ENCODE data around the gene RASSF5.

The RASSF5 gene

DNA sequence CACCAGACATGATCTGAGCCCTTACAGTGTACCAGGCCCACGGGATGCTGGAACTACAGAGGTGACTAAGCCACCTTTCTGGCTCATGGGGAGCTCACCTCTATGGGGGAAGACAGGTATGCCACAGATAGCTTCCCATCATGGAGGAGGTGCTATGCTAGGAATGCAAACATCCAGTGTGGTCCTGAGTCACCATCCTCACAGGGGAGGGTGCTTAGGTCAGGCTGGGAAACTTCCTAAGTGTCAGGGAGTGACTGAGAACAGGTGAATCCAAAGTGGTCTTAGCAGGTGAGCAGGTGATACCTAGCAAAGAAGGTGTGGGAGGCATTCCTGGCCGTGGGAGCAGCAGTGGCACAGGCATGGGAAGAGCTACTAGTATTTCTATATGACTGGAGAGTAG, 8.6 kb upstream of the RASSF5 start:
- no peak for DNase-seq

DNA sequence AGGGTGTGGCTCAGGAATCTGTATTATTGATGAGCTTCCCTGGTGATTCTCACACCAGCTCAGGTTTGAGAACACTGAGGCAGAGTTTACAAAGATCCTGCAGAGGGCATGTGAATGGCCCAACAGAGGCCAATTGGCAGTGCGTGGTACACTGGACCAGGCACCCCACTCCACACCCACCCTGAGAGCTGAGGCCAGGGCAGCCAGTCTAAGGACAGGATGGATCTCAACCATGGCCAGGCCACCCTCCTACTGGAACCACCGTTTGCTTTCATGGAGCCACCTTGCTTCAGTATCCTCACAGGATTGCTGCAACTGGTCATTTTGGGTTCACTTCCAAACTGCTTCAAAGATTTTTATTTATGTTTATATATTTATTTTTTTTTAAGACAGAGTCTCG, 7.3 kb upstream of the RASSF5 start:
- no peak for DNase-seq

DNA sequence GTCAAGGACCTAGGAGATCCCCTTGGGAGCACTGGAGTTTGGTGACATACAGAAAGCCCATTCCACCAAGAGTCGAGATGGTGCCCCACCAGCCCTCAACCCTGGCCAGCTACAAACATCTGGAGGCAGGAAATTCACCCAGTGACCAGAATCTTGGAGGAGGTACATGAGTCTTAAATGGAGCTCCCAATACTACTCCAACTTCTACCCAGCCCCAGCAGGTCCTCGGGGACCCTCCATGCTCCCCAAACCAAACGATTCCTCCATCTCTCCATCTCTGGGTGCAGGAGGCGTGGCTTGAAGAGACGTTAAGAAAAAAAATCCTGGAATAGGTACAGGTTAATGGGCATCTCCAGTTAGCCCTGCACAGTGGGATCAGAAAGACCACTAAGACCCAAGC, 5.5 kb upstream of the RASSF5 start:
- no peak for DNase-seq

DNA sequence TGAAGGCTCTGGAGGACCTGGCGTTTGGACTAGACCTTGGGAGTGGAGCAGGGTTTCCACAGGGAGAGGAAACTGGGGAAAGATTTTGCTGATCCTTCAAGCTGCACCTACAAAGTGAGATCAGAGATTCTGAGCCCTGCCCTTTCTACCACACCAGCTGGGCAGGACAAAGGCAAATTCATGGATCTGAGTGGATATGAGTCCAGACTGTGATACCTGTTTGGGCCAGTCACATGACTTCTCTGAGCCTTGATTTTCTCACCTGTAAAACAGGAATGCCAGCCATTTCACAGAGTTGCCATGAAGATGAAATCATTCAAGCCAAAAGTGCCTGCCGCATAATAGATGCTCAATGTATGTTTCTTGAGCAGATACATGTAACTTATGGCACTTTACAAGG, 4.9 kb upstream of the RASSF5 start:
- no peak for DNase-seq

DNA sequence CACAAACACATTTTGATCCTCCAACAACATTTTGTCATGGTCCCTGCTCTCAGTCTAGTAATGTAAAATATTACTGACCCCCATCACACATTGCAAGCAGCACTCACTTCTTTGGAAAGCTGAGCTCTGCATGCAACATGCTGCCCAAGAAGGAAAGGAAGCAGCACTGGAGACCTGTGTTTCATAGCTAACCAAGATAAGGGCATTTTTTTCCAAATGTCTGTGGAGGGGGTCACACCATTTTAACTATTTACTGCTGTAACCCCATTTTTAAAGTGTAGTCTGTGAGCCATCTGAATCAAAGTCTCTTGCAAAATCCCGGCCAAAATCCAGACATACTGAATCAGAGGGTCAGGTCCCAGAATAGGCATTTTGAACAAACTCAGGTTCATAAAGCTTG, 4.5 kb upstream of the RASSF5 start:
- DNase-seq = no peak

DNA sequence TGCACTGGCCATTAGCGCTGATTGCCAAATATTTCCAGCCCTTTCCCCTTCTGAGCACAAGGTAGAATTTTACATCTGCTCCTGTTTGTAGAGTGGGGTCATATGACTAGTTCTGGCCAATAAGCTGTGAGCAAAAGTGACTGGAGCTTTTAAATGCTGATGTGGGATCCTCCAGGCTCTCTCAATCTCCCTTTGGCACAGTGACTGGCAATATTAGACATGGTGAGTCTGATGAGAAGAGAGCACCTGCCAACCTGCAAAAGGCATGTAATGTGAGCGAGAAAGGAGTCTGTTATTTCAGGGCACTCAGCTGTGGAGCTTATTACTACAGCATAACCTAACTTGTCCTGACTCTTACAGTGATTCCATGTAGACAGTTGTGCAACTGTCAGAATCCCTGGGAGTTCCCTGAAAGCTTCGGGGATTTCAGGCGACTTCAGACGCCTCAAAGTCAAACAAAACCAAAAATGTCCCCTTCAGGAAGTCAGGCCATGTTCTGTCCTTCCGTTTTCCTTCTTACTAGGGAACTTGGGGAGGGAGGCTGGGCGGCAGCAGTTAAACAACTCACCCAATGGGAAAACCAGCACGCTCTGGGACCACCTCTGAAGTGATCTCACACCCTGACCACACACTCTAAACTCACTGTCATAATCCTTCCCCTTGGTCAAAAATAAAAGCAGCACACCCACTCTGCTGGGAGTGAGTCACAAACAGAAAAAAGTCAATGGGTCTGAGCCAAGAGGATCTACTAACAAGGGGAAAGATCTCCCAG, 3.6 kb upstream of the RASSF5 start:
- no peak for DNase-seq

DNA sequence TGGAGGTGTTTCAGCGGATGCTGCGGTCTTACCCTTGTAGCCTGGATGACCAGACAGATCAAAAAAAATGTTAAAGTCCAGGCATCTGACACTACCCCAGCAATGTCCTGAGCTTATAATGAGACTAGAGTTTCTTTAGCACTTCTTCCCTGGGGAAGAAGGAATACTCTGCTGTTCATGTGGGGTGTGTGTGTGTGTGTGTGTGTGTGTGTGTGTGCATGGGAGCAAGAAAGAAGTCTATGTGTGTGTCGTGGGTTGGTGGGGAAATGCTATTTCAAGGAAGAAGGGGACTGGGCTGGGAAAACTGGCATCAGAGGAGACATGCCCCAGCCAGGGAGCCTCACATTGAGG, 3.0 kb upstream of the RASSF5 start:
- DNase-seq = no peak

DNA sequence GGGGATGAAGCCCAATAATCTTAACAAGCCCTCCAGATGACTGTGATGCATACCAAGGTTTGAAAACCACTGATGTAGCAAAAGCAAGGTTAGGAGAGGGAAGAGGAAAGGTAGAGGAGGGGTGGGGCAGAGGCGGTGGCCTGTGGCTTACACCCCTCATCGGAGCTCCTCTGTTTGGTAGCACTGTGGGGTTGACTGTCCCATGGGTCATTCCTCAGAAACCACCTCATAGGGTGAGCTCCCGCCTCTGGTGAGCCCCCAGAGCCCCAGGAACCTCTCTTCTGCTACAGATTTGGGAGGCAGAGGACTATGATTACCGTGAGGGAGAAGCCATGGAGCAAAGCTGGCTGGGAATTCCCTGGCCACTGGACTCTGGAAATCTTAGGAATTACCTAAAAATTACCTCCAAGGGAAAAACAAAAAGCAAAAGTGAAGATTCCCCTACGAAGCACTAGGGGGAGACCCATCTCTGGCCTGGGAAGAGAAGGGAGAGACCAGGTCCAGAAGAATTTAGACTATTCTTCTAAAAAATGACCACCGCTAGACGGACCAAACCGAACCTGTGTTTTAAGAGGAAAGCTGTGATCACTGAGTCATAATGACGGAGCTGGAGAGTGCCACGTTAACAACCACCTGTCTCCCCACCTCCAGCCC, 1.5 kb upstream of the RASSF5 start:
- no peak for DNase-seq

DNA sequence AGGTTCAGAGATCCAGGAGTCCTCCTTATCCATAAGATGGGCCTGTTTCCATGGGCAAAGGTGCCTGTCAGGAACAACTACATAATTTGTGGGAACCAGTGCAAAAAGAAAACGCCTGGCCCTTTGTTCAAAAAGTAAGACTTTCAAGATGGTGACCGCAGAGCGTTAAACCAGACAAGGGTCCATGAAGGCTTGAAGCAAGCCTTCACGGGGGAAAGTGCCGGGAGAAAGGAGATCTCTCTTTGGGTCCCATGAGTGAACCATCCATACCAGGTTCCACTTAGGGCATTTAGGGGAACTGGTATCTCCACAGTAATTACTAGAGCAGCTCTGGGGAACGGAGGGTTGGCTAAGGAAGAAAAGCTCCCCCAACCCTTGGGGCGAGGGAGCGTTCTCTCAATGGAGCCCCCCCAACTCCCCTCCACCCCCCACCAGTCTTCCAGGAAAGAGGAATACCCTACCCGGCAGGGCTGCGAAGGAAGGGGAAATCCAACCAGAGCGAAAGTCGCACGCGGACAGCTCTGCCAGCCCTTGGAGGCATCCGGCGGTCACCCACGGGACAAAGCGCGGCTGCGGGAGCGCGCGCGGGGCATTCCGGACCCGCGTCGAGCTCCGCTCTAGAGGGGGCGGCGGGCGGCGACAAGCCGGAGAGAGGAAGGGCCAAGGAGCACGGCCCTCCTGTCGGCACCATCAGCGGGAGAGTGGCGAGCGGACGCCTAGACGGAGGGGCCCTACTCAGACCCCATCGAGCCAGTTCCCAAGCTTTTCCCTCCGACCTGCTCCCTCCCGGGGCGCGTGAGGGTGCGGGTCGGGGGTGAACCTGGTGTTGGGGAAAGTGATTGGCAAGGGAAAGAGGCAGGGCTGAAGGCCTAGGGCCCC, 687 bp upstream of the RASSF5 start:
- no peak for DNase-seq

DNA sequence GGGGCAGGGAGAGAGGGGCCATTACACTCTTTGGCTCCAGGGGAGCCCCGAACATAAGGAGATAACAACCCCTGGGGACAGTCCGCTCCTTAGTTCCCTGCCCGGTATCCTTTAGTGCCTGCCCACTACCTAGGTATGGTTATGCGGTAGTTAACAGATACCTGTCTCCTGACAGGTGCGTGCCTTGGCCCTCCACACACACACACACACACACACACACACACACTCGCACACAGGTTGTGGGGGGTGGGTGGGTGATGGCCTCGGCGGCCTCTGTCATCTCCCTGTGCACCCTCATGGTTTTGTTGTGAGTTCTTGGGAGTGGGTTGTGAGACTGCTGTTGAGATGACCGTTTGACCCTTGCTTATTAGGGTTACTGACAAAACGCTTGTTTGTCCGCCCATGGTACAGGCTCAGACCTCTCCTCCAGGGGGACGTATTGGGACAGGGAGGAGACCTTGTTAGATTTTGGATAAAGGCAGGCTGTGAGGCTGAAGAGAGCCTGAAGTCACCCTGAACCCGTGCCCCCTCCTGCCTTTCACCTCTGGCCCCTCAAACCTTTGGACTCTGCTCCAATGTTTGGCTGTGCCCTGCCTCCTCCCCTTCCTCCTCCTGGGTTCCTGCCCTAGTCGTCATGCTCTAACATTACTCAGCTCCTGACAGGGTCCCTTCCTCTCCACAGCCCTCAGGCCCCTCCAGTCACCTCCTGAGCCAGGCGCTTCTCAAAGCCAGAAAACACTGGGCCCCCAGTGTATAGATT, 979 bp downstream of the RASSF5 start:
- DNase-seq = no peak

DNA sequence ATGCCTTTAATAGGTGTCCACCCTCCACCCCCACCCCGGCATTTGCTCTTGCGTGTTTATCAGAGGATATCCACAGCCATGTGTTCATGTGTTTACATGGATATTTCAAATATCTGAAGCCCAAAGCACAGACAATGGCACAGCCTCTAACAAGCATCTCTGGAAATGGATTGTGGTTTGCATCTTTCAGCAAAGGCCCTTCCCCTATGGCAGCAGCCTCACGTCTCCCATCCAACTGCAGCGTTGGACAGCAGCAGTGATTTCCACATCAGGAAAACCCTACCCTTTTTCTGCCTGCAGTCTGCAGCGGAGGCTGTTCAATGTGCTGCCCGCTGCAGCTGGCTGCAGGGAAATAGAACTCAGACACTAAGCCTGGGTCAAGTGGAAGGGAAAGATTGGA, 1.6 kb downstream of the RASSF5 start:
- DNase-seq = no peak

DNA sequence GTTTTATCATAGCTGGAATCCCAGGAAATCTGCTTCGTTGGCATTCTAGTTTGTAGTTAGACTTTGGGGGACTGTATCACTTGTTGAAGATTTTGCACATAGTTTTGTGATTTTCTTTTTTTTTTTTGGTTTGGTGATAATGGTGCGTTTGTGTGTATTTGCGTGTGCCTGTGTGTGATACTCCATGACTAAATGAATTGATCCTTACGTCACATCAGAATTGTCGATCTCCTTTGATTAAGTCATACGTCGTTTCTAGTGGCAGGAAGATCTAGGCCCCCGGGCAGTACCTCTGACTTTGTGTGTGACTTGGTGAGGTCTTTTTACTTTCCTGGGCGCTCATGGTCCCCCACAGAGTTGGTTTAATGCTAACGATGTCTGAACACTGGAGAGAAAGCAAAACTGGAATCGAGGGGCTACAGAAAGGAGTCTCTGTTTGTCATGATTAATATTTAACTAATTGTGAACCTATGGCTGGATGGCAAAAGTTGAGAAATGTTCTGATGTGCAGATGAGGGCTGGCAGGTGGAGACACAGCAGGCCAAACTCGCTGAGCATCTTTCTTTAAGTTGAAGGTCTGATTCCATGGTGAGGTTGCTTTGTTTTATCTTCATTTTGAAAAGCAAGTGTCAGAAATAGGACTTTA, 2.4 kb downstream of the RASSF5 start:
- DNase-seq = no peak

DNA sequence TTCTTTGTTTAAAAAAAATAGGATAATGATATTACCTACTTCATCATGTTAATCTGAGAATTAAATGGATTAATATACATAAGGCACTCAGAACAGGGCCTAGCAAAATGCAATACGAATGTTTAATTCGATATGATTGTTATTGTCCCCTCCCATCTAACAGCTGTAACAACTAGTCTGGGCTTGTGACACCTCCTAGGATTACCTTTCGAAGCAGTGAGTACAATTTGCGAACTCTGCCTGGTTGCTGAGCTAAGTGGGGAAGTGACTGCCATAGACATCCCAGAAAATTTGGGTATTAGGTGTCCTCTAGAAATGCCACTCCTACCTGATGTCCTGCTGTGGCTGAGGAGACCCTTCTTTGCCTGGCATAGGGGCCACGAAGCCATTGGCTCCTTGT, 3.0 kb downstream of the RASSF5 start:
- no peak for DNase-seq

DNA sequence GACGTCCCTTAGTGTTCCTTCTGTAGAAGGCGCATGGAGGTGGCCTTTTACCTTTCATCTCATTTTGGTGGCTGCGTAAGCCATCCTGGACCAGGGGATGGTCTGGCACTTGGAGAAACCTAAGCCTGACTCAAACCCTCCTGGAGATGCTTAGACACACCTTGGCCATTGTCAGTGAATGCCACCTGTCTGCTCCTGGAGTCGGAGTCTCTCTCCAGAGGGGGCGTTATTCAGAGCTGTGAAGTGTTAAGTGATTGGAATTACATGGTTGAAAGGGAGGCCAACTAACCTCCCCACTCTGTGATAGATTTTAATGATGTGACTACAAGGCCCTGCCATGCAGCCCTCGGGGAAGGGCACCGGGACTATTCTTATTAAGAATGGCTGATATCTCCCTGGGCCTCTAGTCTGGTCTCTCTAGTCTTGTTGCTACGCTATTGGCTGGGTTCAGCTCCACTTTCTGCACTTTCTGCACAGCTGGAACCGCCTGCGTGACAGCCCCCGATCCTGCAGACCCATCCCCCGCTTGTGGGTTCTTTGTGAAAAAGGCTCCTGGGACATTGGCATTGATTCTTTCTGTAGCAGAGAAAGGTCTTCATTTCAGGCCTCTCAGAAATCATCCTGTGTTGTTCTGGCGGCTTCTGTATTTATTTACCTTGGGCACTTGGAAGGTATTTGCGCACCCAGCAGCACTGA, 4.2 kb downstream of the RASSF5 start:
- no peak for DNase-seq

DNA sequence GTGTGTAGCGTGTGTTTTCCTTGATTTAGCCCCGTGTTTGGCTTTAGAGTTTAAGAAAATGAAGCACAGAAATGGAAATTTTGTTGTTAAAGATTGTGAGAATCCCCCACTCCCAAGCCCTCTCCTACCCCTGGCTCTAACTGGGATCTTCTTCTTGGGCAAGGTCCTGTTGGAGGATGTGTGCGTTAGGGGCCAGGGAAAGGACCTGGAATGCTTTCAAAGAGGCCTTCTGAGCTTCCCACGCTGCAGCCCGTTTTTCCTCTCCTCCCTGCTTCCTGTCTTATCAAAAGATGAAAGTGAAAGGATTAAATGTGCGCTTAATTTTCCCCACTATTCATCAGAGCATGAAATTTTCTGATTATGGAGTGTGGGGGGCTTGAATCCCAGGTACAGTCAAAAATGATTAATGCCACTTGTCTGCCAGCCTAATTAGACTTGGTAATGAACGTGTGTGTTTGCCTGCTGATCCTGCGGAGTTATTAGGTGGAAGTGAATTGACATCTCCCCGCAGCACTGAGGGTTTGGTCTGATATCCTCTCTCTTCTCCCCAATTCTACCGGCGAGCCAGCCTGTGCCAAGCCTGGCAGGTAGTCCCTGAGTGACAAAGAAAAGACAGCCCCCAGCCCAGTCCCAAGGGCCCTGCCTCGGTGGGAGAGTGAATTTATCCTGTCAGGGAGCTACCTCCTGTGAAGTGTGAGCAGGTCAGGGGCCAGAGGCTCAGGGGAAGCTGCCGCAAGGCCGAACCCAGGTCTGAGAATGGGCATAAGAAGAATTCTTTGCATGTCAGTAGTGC, 4.9 kb downstream of the RASSF5 start:
- DNase-seq = no peak

DNA sequence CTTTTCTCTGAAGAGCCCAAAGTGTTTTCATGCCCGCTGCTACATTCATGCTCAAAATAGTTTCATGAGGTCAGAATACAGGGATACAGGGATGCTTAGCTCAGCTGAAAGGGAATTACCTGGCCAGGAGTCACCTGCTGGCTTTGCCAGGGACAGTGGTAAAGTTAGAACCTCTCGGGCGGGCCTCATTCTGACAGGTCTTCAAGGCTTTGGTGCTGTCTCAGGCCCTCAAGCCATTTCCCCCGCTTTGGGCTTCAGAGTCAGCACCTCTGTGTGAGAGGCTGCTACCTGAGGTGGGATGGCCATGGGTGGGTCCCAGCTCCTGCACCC, 5.5 kb downstream of the RASSF5 start:
- no peak for DNase-seq

DNA sequence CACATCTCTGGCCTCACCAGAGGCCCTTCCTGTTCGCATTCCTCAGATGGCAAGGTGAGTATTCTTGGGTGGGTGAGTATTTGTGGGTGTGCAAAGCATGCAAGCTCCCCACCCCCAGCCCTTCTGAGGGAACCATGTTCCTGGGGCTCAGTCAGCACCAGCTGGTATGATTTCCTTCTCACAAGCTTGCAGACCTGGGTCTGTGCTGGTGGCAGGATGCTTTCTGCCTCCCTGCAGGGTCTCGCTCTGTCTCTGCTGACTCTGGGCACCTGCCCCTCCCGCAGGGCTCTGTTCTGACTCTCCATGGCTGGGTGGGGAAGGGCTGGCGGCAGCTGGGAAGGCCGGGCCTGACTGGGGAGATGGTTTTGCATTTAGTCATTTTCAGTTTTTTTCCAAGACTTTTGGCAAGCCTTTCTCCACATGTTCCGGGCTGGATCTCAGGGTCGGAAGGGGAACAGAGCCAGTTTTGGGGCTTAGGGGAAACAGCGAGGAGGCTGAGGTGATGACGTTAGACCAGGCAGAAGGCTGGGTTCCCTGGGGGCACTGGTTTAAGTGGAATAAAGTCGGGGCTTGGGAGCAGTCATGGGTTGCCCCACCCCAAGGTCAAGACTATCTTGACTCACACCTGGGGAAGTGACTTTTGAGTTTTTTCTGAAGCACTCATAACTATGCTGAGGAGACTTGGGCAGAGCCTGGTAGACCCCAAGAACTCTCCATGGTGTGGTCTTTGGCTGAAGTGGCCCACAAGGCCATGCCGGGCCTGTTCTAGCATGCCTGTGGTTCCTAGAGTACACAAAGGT, 6.2 kb downstream of the RASSF5 start:
- DNase-seq = no peak

DNA sequence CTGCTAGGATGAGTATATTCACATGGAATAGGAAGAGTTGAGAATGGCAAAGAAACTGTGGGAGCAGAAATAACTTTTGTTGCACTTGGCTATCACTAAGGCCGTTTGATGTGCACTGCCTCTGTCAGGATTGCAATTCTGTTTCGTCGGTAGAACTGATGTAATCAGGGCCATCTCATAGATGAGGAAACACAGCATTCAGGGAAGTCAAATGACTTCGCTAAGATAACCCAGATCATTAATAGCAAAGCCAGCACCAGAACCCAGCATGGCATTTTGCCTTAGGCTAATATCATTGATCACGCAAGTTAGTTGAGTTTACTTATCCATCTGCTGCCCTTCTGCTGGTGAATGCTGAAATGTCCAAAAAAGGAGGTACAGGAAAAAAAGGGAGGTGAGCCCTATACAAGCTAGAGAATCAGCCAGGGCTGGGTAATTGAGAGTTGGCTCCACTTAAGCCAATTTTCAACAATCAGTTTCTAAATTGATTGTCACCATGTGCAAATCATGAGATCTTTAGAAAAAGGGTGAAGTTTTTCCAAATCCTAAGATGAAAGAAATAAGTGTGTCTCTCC, 7.6 kb downstream of the RASSF5 start:
- DNase-seq = no peak

DNA sequence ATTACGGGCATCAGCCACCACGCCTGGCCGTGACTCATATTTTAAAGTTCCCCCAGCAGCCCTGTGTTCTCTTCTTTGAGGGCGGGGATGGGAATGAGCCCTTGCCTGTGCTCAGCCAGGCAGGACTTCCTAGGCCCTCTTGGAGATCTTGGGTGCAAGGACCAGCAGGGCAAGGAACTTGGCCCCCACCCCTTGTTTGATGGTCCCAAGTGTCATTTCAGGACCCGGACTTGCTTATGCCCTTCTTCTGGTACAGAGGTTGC, 9.3 kb downstream of the RASSF5 start:
- DNase-seq = no peak

DNA sequence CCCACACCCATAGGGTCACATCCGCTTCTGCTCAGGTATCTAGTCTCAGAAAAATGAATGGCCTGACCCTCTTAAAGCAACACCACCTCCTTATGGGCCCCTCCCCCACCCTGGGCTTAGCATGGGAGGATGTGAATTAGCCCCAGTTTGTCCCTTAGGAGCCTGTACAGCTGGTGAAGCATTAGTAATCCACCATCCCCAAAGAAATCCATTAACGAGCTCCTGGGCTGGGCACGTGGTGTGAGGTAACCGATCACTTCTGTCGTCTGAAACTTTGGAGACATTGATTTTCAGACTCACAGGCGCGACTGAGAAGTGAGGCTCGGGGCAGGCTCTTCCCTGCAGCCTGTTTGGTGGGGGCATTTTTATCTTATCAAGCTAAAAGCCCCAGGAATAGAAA, 10.5 kb downstream of the RASSF5 start:
- no peak for DNase-seq
